SK-N-SH (cell line): Measurements from ENCODE around the gene SMAP2. TPM values are rescaled to one million over a fixed set of nuclear protein-coding genes. Genes with fewer than 3 reads are reported as not detected.

Experiments used
- CTCF ChIA-PET: fragments of 300-600, 350-600 bp; formaldehyde crosslinking; extraction: SDS; loops from one replicate; lab custom pipeline; 2021; lab: Yijun Ruan, JAX
- POLR2A ChIA-PET: fragments of 350-600 bp; sonication (Branson Sonifier 250); formaldehyde crosslinking; extraction: SDS; loops from one replicate; lab custom pipeline; 2020; ENCODE audit warnings: antibody characterized with exemption, inconsistent platforms; lab: Yijun Ruan, JAX
- DNase-seq: peaks from one replicate; pipeline ENCODE4 v3.0.0; 2012
- H2AFZ ChIP-seq: fragments of 200-600 bp; sonication (generic); 2 replicates; pipeline ENCODE4 v1.8.1; 2016; ENCODE audit warnings: antibody characterized with exemption, mild to moderate bottlenecking, low read depth
- H3F3A ChIP-seq: fragments of 200-600 bp; sonication (generic); replicated peaks from 2 replicates; pipeline ENCODE3; 2016; ENCODE audit warnings: antibody characterized with exemption, mild to moderate bottlenecking; ENCODE audit not compliant: insufficient read depth
- H3K27ac ChIP-seq, 2 experiments: fragments of 200-500 bp in 1 of 2; fragments of 200-600 bp in 1 of 2; sonication (Bioruptor generic) in 1 of 2; sonication (generic), shearing (Covaris generic) in 1 of 2; 2 replicates each; pipeline versions ENCODE4 v1.5.1 to v1.6.1; 2014 to 2016; ENCODE audit warnings: low read depth in 2 of 2, inconsistent platforms in 1 of 2, low read length in 1 of 2, mild to moderate bottlenecking in 1 of 2, mixed read lengths in 1 of 2
- H3K27me3 ChIP-seq: fragments of 200-600 bp; sonication (generic), shearing (Covaris generic); 2 replicates; pipeline ENCODE4 v1.6.1; 2016; ENCODE audit warnings: mixed run types; ENCODE audit not compliant: insufficient read depth
- H3K36me3 ChIP-seq, 2 experiments: fragments of 200-500 bp in 1 of 2; fragments of 200-600 bp in 1 of 2; sonication (Bioruptor generic) in 1 of 2; sonication (generic) in 1 of 2; replicated peaks in 1 of 2; 2 replicates each; pipeline versions ENCODE3 to v1.5.1; 2014 to 2016; ENCODE audit warnings: low read length in 1 of 2, mild to moderate bottlenecking in 1 of 2; ENCODE audit not compliant: insufficient read depth in 2 of 2, control insufficient read depth in 1 of 2
- H3K4me1 ChIP-seq, 2 experiments: fragments of 200-500 bp in 1 of 2; fragments of 200-600 bp in 1 of 2; sonication (Bioruptor generic) in 1 of 2; sonication (generic), shearing (Covaris generic) in 1 of 2; 2 replicates each; pipeline versions ENCODE4 v1.5.1 to v1.6.1; 2014 to 2016; ENCODE audit warnings: low read depth in 1 of 2, low read length in 1 of 2, mixed run types in 1 of 2; ENCODE audit not compliant: insufficient read depth in 2 of 2, control insufficient read depth in 1 of 2
- H3K4me2 ChIP-seq: fragments of 200-600 bp; sonication (generic), shearing (Covaris generic); 2 replicates; pipeline ENCODE4 v1.6.1; 2017; ENCODE audit warnings: mixed run types
- H3K4me3 ChIP-seq, 2 experiments: fragments of 200-500 bp in 1 of 2; fragments of 200-600 bp in 1 of 2; sonication (Bioruptor generic) in 1 of 2; sonication (generic), shearing (Covaris generic) in 1 of 2; 2 replicates each; pipeline versions ENCODE4 v1.5.1 to v1.8.1; 2014 to 2016; ENCODE audit warnings: low read depth in 2 of 2, inconsistent platforms in 1 of 2, low read length in 1 of 2, mild to moderate bottlenecking in 1 of 2, mixed read lengths in 1 of 2, moderate library complexity in 1 of 2
- H3K79me2 ChIP-seq: fragments of 200-600 bp; sonication (generic); 2 replicates; pipeline ENCODE4 v1.8.1; 2017; ENCODE audit warnings: mild to moderate bottlenecking; ENCODE audit not compliant: insufficient read depth
- H3K9ac ChIP-seq: fragments of 200-600 bp; sonication (generic); 2 replicates; pipeline ENCODE4 v1.6.1; 2017; ENCODE audit warnings: mixed run types
- H3K9me2 ChIP-seq: fragments of 200-600 bp; sonication (generic); 2 replicates; pipeline ENCODE4 v1.6.1; 2017; ENCODE audit warnings: mixed run types
- H3K9me3 ChIP-seq: fragments of 200-600 bp; sonication (generic); 2 replicates; pipeline ENCODE4 v1.6.1; 2017; ENCODE audit warnings: mixed run types, mild to moderate bottlenecking, moderate library complexity
- H4K20me1 ChIP-seq: fragments of 200-600 bp; sonication (generic); 2 replicates; pipeline ENCODE4 v1.6.1; 2017; ENCODE audit warnings: mild to moderate bottlenecking, mixed run types; ENCODE audit not compliant: insufficient read depth
- CHD2 ChIP-seq: fragments of 150-350 bp; IDR thresholded peaks from 2 replicates; pipeline ENCODE4 v1.6.1; 2018; ENCODE audit warnings: low read length; ENCODE audit not compliant: partially characterized antibody
- ELF1 ChIP-seq: IDR thresholded peaks from 2 replicates; pipeline ENCODE4 v1.4.0; 2012
- EP300 ChIP-seq, 2 experiments: IDR thresholded peaks; 2 replicates each; pipeline versions ENCODE4 v1.4.0 to v1.6.1; 2012; ENCODE audit warnings: borderline replicate concordance in 1 of 2, low read depth in 1 of 2, low read length in 1 of 2
- FOSL2 ChIP-seq: IDR thresholded peaks from 2 replicates; pipeline ENCODE4 v1.4.0; 2012; ENCODE audit warnings: low read depth, mild to moderate bottlenecking, moderate library complexity, borderline replicate concordance
- FOXJ3 ChIP-seq: sonication (generic); formaldehyde crosslinking; IDR thresholded peaks from 2 replicates; pipeline ENCODE4 v1.5.1; 2020; ENCODE audit warnings: mild to moderate bottlenecking, missing genetic modification reagents
- FOXM1 ChIP-seq: IDR thresholded peaks from 2 replicates; pipeline ENCODE4 v1.4.0; 2012; ENCODE audit warnings: low read depth, mild to moderate bottlenecking
- GATA2 ChIP-seq: sonication (generic); formaldehyde crosslinking; IDR thresholded peaks from 2 replicates; pipeline ENCODE4 v1.5.0; 2020; ENCODE audit warnings: mild to moderate bottlenecking, missing genetic modification reagents
- IRF3 ChIP-seq: fragments of 150-350 bp; IDR thresholded peaks from 2 replicates; pipeline ENCODE4 v1.6.1; 2016; ENCODE audit warnings: mild to moderate bottlenecking, low read depth, low read length
- JUND ChIP-seq: IDR thresholded peaks from 2 replicates; pipeline ENCODE4 v1.4.0; 2012
- MEF2A ChIP-seq: IDR thresholded peaks from 2 replicates; pipeline ENCODE4 v1.4.0; 2012; ENCODE audit warnings: low read depth, borderline replicate concordance
- NFIC ChIP-seq: IDR thresholded peaks from 2 replicates; pipeline ENCODE4 v1.4.0; 2012; ENCODE audit warnings: borderline replicate concordance
- PBX3 ChIP-seq: IDR thresholded peaks from 2 replicates; pipeline ENCODE4; 2012
- RAD21 ChIP-seq: IDR thresholded peaks from 2 replicates; pipeline ENCODE4 v1.6.1; 2012; ENCODE audit warnings: mild to moderate bottlenecking, low read length
- RXRA ChIP-seq: IDR thresholded peaks from 2 replicates; pipeline ENCODE4 v1.4.0; 2012; ENCODE audit warnings: low read depth, mild to moderate bottlenecking, borderline replicate concordance
- SIN3A ChIP-seq: IDR thresholded peaks from 2 replicates; pipeline ENCODE4 v1.6.1; 2012; ENCODE audit warnings: low read depth, mild to moderate bottlenecking, low read length, moderate library complexity, borderline replicate concordance
- SMC3 ChIP-seq: IDR thresholded peaks from 2 replicates; pipeline ENCODE4 v1.6.1; 2012; ENCODE audit warnings: low read depth, low read length, improper control_type of control experiment
- TAF1 ChIP-seq: IDR thresholded peaks from 2 replicates; pipeline ENCODE4 v1.6.1; 2012; ENCODE audit warnings: low read depth, mild to moderate bottlenecking, low read length, moderate library complexity, borderline replicate concordance
- TEAD4 ChIP-seq: IDR thresholded peaks from 2 replicates; pipeline ENCODE4 v1.4.0; 2012; ENCODE audit warnings: mild to moderate bottlenecking, borderline replicate concordance; ENCODE audit not compliant: insufficient read depth
- USF1 ChIP-seq: IDR thresholded peaks from 2 replicates; pipeline ENCODE4 v1.4.0; 2012; ENCODE audit warnings: low read depth, borderline replicate concordance
- ZBTB33 ChIP-seq: IDR thresholded peaks from 2 replicates; pipeline ENCODE4 v1.4.0; 2012; ENCODE audit warnings: low read depth, borderline replicate concordance
- WGBS: methylation state at CpG from one replicate; pipeline ENCODE4 v1.1.6; 2017; ENCODE audit warnings: low lambda C conversion rate; 5-methylcytosine and 5-hydroxymethylcytosine counted together
- polyA plus RNA-seq, 3 experiments: library from polyadenylated mRNA; depleted of rRNA; stranded (reverse); fragments of >200 nt; gene quantifications; 2 replicates each; pipeline ENCODE4 v1.2.3, GENCODE V29; 2012

Gene SMAP2
- polyA plus RNA-seq, 1 of the 3 experiments (the other 2 are of a cell fraction): 11.2 TPM

- Histone ChIP-seq H3K27me3 (no peaks in the 10 kb centered on the region), H3K9me2 (no peaks in the 10 kb centered on the region), H2AFZ (no peak overlapping the region), H3K9me3 (no peaks in the 10 kb centered on the region), H3K4me1 (no peaks in the 10 kb centered on the region), H3K36me3 (no peaks in the 10 kb centered on the region), H4K20me1 (no peaks in the 10 kb centered on the region), H3K27ac (no peak overlapping the region), H3F3A (no peaks in the 10 kb centered on the region), H3K4me2 (no peak overlapping the region), H3K4me3 (no peak overlapping the region), H3K9ac (no peak overlapping the region), H3K79me2 (no peaks in the 10 kb centered on the region)
- ChIA-PET CTCF (interaction anchor here (0.6 to 11.8 kb wide), 5 partner anchors 9 to 189 kb away, joined by 3 to 280 read pairs (median 4); no protein-coding TSS in a partner anchor), POLR2A (no interaction called here)
- no peak for DNase-seq
- TF ChIP-seq RAD21: no peak
- TF ChIP-seq FOXM1: no peak
- TF ChIP-seq PBX3: no peak
- TF ChIP-seq ELF1: no peak
- TF ChIP-seq ZBTB33: no peak
- TF ChIP-seq IRF3: no peak
- no peak for TF ChIP-seq SMC3
- no peak for TF ChIP-seq USF1
- no peak for TF ChIP-seq EP300 (IDR thresholded peaks at IDR 0.05; ENCODE audit: borderline replicate concordance in 1 of 2, low read depth in 1 of 2, low read length in 1 of 2)
- no peak for TF ChIP-seq MEF2A
- no peak for TF ChIP-seq TEAD4
- no peak for TF ChIP-seq TAF1
- no peak for TF ChIP-seq RXRA
- no peak for TF ChIP-seq SIN3A
- TF ChIP-seq GATA2 (CRISPR knock-in tag): no peak
- TF ChIP-seq NFIC: no peak
- TF ChIP-seq FOSL2: no peak
- no peak for TF ChIP-seq CHD2
- no peak for TF ChIP-seq JUND
- no peak for TF ChIP-seq FOXJ3 (CRISPR knock-in tag)
- 59% methylated on average over 1 of the region's 1 CpG for WGBS
These were observed 40.8 kb upstream of the SMAP2 start for GRCh38 chr1:40332695-40333094.
